GM23248 (cell line): Measurements from ENCODE around the gene CDK4.

Experiments used
- EZH2 ChIP-seq: fragments of 200-600 bp; sonication (generic); IDR thresholded peaks from 2 replicates; pipeline ENCODE4 v1.6.1; 2018; ENCODE audit warnings: antibody characterized with exemption, mild to moderate bottlenecking; ENCODE audit not compliant: insufficient read depth, poor library complexity, severe bottlenecking
- EZH2phosphoT487 ChIP-seq: fragments of 200-600 bp; sonication (generic); IDR thresholded peaks from 2 replicates; pipeline ENCODE4 v1.6.1; 2018; ENCODE audit warnings: antibody characterized with exemption, moderate library complexity, mild to moderate bottlenecking, low read depth; ENCODE audit not compliant: insufficient read depth

- TF ChIP-seq EZH2 (no peak), EZH2phosphoT487 (no peak)
Measured at GRCh38 chr12:57715786-57716185, 36.3 kb downstream of the CDK4 start.
